ENCODE measurements around the gene ADAMTSL1.

The ADAMTSL1 gene

DNA sequence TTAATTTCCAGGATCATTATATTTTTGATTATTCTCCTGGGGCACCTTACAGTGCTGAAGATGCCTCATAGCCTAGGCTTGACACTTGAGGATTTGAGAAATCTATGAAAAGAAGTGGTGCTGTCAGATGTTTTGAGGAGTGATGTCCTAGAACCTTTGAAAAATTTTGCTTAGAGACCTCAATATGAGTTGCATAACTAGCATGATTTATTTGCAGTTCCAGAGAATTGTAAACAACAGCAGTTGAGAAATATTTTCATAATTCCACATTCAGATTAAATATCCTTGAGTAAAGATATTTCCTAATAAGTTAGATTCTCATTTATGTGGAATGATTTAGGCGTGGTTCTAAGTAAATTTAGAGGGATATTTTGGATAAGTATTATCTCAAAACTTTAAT lies 225.8 kb downstream of the ADAMTSL1 start:
- Histone ChIP-seq H3K27me3 (ENCODE audit: insufficient read depth, poor library complexity, severe bottlenecking) (no peaks in the 10 kb centered on the region), H3K4me3 (replicated peaks; ENCODE audit: insufficient read depth, low read length) (no peak overlapping the region), H3K27ac (replicated peaks) (no peak overlapping the region)
- no peak for DNase-seq (ENCODE audit: low read depth in 1 of 2, low spot score in 1 of 2)
- TF ChIP-seq GABPA (IDR thresholded peaks at IDR 0.05; ENCODE audit: low read depth) (no peak), SPI1 (IDR thresholded peaks at IDR 0.05; ENCODE audit: borderline replicate concordance, low read depth) (no peak), POLR2AphosphoS5 (IDR thresholded peaks at IDR 0.05; ENCODE audit: low read depth) (no peak)
- TF ChIP-seq, protein P1, sequence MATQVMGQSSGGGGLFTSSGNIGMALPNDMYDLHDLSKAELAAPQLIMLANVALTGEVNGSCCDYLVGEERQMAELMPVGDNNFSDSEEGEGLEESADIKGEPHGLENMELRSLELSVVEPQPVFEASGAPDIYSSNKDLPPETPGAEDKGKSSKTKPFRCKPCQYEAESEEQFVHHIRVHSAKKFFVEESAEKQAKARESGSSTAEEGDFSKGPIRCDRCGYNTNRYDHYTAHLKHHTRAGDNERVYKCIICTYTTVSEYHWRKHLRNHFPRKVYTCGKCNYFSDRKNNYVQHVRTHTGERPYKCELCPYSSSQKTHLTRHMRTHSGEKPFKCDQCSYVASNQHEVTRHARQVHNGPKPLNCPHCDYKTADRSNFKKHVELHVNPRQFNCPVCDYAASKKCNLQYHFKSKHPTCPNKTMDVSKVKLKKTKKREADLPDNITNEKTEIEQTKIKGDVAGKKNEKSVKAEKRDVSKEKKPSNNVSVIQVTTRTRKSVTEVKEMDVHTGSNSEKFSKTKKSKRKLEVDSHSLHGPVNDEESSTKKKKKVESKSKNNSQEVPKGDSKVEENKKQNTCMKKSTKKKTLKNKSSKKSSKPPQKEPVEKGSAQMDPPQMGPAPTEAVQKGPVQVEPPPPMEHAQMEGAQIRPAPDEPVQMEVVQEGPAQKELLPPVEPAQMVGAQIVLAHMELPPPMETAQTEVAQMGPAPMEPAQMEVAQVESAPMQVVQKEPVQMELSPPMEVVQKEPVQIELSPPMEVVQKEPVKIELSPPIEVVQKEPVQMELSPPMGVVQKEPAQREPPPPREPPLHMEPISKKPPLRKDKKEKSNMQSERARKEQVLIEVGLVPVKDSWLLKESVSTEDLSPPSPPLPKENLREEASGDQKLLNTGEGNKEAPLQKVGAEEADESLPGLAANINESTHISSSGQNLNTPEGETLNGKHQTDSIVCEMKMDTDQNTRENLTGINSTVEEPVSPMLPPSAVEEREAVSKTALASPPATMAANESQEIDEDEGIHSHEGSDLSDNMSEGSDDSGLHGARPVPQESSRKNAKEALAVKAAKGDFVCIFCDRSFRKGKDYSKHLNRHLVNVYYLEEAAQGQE (IDR thresholded peaks at IDR 0.05; ENCODE audit: insufficient replicate concordance, low read depth) = no peak
- TF ChIP-seq, protein P2, sequence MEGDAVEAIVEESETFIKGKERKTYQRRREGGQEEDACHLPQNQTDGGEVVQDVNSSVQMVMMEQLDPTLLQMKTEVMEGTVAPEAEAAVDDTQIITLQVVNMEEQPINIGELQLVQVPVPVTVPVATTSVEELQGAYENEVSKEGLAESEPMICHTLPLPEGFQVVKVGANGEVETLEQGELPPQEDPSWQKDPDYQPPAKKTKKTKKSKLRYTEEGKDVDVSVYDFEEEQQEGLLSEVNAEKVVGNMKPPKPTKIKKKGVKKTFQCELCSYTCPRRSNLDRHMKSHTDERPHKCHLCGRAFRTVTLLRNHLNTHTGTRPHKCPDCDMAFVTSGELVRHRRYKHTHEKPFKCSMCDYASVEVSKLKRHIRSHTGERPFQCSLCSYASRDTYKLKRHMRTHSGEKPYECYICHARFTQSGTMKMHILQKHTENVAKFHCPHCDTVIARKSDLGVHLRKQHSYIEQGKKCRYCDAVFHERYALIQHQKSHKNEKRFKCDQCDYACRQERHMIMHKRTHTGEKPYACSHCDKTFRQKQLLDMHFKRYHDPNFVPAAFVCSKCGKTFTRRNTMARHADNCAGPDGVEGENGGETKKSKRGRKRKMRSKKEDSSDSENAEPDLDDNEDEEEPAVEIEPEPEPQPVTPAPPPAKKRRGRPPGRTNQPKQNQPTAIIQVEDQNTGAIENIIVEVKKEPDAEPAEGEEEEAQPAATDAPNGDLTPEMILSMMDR (IDR thresholded peaks at IDR 0.05; ENCODE audit: insufficient read depth, low read length) = no peak

DNA sequence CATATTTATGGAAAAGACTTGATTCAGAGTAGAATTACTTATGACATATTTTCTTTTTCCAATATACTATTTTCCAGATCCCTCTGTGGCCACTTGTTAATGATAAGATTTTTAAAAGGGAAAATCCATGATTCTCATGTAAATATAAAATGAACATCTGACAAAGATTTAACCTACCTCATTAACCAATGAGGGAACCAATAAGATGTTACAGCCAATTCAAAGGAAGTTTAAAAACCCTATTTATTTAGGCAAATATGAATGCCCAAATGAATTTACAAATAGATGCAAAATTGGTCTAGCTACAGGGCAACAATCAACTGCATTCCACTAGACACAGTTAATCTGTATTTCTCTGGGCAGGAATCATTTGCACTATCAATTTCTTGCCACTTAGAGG lies 226.8 kb downstream of the ADAMTSL1 start:
- TF ChIP-seq SPI1 (IDR thresholded peaks at IDR 0.05; ENCODE audit: borderline replicate concordance, low read depth) (no peak), GABPA (IDR thresholded peaks at IDR 0.05; ENCODE audit: low read depth) (no peak), POLR2AphosphoS5 (IDR thresholded peaks at IDR 0.05; ENCODE audit: low read depth) (no peak)
- TF ChIP-seq, protein P2 (IDR thresholded peaks at IDR 0.05; ENCODE audit: insufficient read depth, low read length) = no peak
- TF ChIP-seq, protein P1 (IDR thresholded peaks at IDR 0.05; ENCODE audit: insufficient replicate concordance, low read depth) = no peak
- Histone ChIP-seq H3K27me3 (ENCODE audit: insufficient read depth, poor library complexity, severe bottlenecking) (no peaks in the 10 kb centered on the region), H3K27ac (replicated peaks) (no peak overlapping the region), H3K4me3 (replicated peaks; ENCODE audit: insufficient read depth, low read length) (no peak overlapping the region)
- DNase-seq (ENCODE audit: low read depth in 1 of 2, low spot score in 1 of 2) = no peak

DNA sequence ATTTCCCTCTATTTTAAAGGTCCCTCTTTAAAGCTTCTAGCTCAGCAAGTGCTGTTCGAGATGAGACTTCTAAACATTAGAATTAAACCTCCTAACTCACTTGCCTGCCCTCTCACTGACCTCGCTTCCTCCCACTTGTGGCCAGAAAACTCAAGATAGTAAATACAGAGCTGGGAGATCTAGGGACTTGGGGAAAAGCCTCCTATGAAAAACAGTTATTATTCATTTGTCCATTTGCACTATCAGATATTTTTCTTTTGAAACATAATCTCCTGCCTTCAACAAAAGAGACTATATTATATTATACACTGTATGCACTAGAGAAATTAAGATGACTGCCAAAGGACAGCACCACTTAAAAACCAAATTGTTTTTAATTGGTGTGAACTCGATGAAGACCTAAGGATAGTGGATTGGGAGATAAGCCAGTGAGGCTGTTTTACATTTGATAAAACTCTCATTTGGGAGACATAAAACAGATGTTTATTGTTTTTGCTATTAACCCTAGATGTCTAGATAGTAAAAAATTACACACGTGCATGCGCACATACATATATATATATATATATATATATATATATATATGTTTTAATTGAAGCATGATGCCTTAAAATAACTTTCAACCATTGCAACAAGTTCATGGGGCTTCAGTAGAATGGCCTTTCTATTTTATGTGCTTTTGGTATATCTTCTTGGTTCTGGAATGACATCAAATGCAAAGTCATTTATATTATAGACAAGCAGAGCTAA lies 229.4 kb downstream of the ADAMTSL1 start:
- TF ChIP-seq SPI1 (IDR thresholded peaks at IDR 0.05; ENCODE audit: borderline replicate concordance, low read depth) (no peak), GABPA (IDR thresholded peaks at IDR 0.05; ENCODE audit: low read depth) (no peak), POLR2AphosphoS5 (IDR thresholded peaks at IDR 0.05; ENCODE audit: low read depth) (no peak)
- TF ChIP-seq, protein P1 (IDR thresholded peaks at IDR 0.05; ENCODE audit: insufficient replicate concordance, low read depth) = no peak
- TF ChIP-seq, protein P2 (IDR thresholded peaks at IDR 0.05; ENCODE audit: insufficient read depth, low read length) = no peak
- H3K27ac ChIP-seq (replicated peaks) = no peak overlapping the region
- no peak for DNase-seq (ENCODE audit: low read depth in 1 of 2, low spot score in 1 of 2)

More for the DNA sequence above, 229.4 kb downstream of the ADAMTSL1 start:
- no peaks in the 10 kb centered on the region for H3K27me3 ChIP-seq (ENCODE audit: insufficient read depth, poor library complexity, severe bottlenecking)
- no peak overlapping the region for H3K4me3 ChIP-seq (replicated peaks; ENCODE audit: insufficient read depth, low read length)

Measured in HL-60 (cell line).